Hindlimb muscle (tissue), 1 donor: ENCODE data around the gene THADA. TPM values are rescaled to one million over a fixed set of nuclear protein-coding genes. Genes with fewer than 3 reads are reported as not detected.
A peak's percentile ranks its signal among the peaks of the same experiment; 100 is the strongest.

ENCODE experiments used
- DNase-seq: peaks from one replicate; pipeline ENCODE4 v3.0.0-alpha.2; 2013
- polyA plus RNA-seq: library from polyadenylated mRNA; unstranded; fragments of 120-200 nt; gene quantifications from one replicate; pipeline ENCODE4 v1.2.1, GENCODE V29; 2013; ENCODE audit not compliant: insufficient read length

The THADA gene
- polyA plus RNA-seq, 1 donor, result 22.3 TPM

GRCh38 chr2:43233218-43234212 lies 362.3 kb downstream of the THADA start:
- no peak for DNase-seq

- DNase-seq, result no peak
Measured at GRCh38 chr2:43230951-43231827, 364.6 kb downstream of the THADA start.

GRCh38 chr2:43230351-43230885 lies 365.4 kb downstream of the THADA start:
- DNase-seq, result no peak

- no peak for DNase-seq
Measured at GRCh38 chr2:43228756-43229659, 366.8 kb downstream of the THADA start.

GRCh38 chr2:43228321-43228751 lies 367.5 kb downstream of the THADA start:
- DNase-seq, result no peak

GRCh38 chr2:43227830-43228281 lies 368.0 kb downstream of the THADA start:
- DNase-seq, result no peak

GRCh38 chr2:43226955-43227829 lies 368.6 kb downstream of the THADA start:
- peak; percentile 88 for DNase-seq

- DNase-seq, result peak; percentile 98
Measured at GRCh38 chr2:43226558-43226954, 369.3 kb downstream of the THADA start, which contains the start of gene ZFP36L2. ZFP36L2 (minus strand) TSS chr2:43226606; CDS start chr2:43226315, 291 bp downstream.

GRCh38 chr2:43225788-43226557 lies 369.9 kb downstream of the THADA start:
- no peak for DNase-seq

- peak; percentile 80 for DNase-seq
Measured at GRCh38 chr2:43225093-43225787, 370.6 kb downstream of the THADA start.

- DNase-seq, result no peak
Measured at GRCh38 chr2:43224571-43225092, 371.2 kb downstream of the THADA start.

- peak; percentile 68 for DNase-seq
Measured at GRCh38 chr2:43224131-43224570, 371.7 kb downstream of the THADA start.

- DNase-seq, result no peak
Measured at GRCh38 chr2:43223521-43224001, 372.3 kb downstream of the THADA start.

GRCh38 chr2:43222475-43223309 lies 373.1 kb downstream of the THADA start:
- no peak for DNase-seq

GRCh38 chr2:43221763-43222474 lies 373.9 kb downstream of the THADA start:
- DNase-seq, result peak; percentile 94

- DNase-seq, result peak; percentile 75
Measured at GRCh38 chr2:43221124-43221762, 374.6 kb downstream of the THADA start.
